Glutamatergic neuron (in vitro differentiated cells): ENCODE measurements around the gene MPL. TPM values are rescaled to one million over a fixed set of nuclear protein-coding genes. Genes with fewer than 3 reads are reported as not detected.

Experiments used
- DNase-seq: peaks from one replicate; pipeline ENCODE4 v3.0.0; 2022
- H3K27ac Mint-ChIP-seq: one replicate; pipeline ENCODE4 v1.8.0; 2020; ENCODE audit warnings: mild to moderate bottlenecking, mixed read lengths, inconsistent platforms; ENCODE audit not compliant: unreplicated experiment
- H3K27me3 Mint-ChIP-seq: one replicate; pipeline ENCODE4 v1.8.0; 2020; ENCODE audit warnings: mild to moderate bottlenecking, moderate library complexity, mixed read lengths, inconsistent platforms; ENCODE audit not compliant: unreplicated experiment
- H3K36me3 Mint-ChIP-seq: one replicate; pipeline ENCODE4 v1.8.0; 2020; ENCODE audit warnings: mild to moderate bottlenecking, mixed read lengths, inconsistent platforms; ENCODE audit not compliant: unreplicated experiment
- H3K4me1 Mint-ChIP-seq: one replicate; pipeline ENCODE4 v1.8.0; 2020; ENCODE audit warnings: mild to moderate bottlenecking, low read depth, mixed read lengths, inconsistent platforms; ENCODE audit not compliant: unreplicated experiment
- H3K4me3 Mint-ChIP-seq: one replicate; pipeline ENCODE4 v1.8.0; 2020; ENCODE audit warnings: mild to moderate bottlenecking, mixed read lengths, inconsistent platforms; ENCODE audit not compliant: unreplicated experiment
- H3K9me3 Mint-ChIP-seq: one replicate; pipeline ENCODE4 v1.8.0; 2020; ENCODE audit warnings: mild to moderate bottlenecking, moderate library complexity, mixed read lengths, inconsistent platforms; ENCODE audit not compliant: unreplicated experiment
- total RNA-seq: library from RNA; stranded (reverse); fragmentation: NEBNext Ultra II Directional; extraction: Animal tissue kit (Norgen Biotek cat#: 25700); gene quantifications from one replicate; pipeline ENCODE4 v1.2.1, GENCODE V29; 2021; ENCODE audit not compliant: unreplicated experiment
- TF ChIP-seq, protein P1 (sequence below): fragments of 200-600 bp; sonication (generic); IDR thresholded peaks from one replicate; pipeline ENCODE4 v1.5.0; 2021; ENCODE audit not compliant: partially characterized antibody, unreplicated experiment

The MPL gene
- total RNA-seq, 1 donor from 2014 or later = not detected

- Mint-ChIP-seq H3K36me3 (no peaks in the 10 kb centered on the region), H3K4me3 (peak overlapping the region; percentile 78), H3K27me3 (peaks cover 17% of the 10 kb centered on the region), H3K9me3 (peaks cover 20% of the 10 kb centered on the region), H3K27ac (peak overlapping the region; percentile 98), H3K4me1 (peaks cover 24% of the 10 kb centered on the region)
- TF ChIP-seq, protein P1, sequence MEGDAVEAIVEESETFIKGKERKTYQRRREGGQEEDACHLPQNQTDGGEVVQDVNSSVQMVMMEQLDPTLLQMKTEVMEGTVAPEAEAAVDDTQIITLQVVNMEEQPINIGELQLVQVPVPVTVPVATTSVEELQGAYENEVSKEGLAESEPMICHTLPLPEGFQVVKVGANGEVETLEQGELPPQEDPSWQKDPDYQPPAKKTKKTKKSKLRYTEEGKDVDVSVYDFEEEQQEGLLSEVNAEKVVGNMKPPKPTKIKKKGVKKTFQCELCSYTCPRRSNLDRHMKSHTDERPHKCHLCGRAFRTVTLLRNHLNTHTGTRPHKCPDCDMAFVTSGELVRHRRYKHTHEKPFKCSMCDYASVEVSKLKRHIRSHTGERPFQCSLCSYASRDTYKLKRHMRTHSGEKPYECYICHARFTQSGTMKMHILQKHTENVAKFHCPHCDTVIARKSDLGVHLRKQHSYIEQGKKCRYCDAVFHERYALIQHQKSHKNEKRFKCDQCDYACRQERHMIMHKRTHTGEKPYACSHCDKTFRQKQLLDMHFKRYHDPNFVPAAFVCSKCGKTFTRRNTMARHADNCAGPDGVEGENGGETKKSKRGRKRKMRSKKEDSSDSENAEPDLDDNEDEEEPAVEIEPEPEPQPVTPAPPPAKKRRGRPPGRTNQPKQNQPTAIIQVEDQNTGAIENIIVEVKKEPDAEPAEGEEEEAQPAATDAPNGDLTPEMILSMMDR = no peak
- DNase-seq = peak; percentile 74
These were observed 19.7 kb upstream of the MPL start for GRCh38 chr1:43317817-43318471.

DNA sequence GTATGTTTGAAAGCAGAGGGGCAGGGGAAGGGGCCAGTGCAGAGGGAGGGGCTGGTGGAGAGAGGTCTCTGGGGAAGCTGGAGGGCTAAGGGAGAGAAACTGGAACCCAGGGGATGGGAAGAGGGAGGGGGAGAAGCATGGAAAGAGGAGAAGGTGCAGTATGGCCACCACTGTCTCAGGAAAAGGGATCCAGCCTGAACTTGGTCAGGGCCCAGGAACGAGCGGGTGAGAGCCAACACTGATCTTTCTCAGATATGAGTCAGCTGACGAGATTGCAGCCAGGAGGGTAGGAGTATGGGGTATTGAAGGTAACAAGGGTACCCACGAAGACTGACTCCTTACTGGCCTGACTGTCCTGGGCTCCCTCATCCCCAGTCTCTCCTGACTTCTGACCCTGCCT is 18.8 kb upstream of the MPL start:
- TF ChIP-seq, protein P1 = no peak
- H3K36me3 Mint-ChIP-seq = no peaks in the 10 kb centered on the region
- peaks cover 20% of the 10 kb centered on the region for H3K9me3 Mint-ChIP-seq
- peaks cover 24% of the 10 kb centered on the region for H3K4me1 Mint-ChIP-seq
- no peak for DNase-seq
- H3K27me3 Mint-ChIP-seq = peaks cover 17% of the 10 kb centered on the region
- H3K4me3 Mint-ChIP-seq = no peak overlapping the region
- H3K27ac Mint-ChIP-seq = peak overlapping the region; percentile 98

DNA sequence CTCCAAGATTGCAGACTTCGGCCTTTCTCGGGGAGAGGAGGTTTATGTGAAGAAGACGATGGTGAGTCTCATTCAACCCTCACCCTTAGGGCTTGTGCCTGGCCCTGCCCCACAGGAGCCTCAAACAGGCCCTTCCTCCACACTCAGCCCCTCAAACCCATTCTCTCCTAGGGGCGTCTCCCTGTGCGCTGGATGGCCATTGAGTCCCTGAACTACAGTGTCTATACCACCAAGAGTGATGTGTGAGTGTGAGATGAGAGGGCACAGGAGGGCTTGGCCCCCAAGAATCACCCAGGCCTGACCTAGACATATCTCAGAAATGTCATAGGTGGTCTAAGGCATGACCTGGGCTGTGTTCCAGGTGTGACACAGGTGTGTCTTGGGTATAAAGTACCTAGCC is 18.3 kb upstream of the MPL start:
- TF ChIP-seq, protein P1 = no peak
- DNase-seq = no peak
- Mint-ChIP-seq H3K4me1 (peaks cover 24% of the 10 kb centered on the region), H3K27me3 (peaks cover 17% of the 10 kb centered on the region), H3K9me3 (peaks cover 19% of the 10 kb centered on the region), H3K4me3 (no peak overlapping the region), H3K27ac (peak overlapping the region; percentile 98), H3K36me3 (peaks cover 4% of the 10 kb centered on the region)

DNA sequence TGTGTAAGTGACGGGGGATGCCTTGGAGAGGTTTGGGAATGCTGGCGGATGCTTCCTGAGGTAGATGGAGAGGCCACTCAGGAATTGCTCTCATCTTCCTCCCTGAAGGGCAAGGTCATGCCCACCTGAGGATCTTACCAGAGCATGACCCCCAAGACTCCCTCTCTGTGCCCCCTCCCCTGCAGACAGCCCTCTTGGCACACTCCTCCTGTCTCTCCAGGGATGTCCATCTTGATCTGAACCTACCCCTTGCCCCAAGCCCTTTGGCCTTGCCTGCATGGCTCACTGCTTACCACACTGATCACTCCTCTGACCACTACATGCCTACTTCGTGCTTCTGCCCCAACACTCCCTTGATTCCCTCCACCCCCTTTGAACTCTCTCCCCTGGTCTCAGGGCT is 17.9 kb upstream of the MPL start:
- Mint-ChIP-seq H3K27me3 (peaks cover 16% of the 10 kb centered on the region), H3K27ac (no peak overlapping the region)

DNA sequence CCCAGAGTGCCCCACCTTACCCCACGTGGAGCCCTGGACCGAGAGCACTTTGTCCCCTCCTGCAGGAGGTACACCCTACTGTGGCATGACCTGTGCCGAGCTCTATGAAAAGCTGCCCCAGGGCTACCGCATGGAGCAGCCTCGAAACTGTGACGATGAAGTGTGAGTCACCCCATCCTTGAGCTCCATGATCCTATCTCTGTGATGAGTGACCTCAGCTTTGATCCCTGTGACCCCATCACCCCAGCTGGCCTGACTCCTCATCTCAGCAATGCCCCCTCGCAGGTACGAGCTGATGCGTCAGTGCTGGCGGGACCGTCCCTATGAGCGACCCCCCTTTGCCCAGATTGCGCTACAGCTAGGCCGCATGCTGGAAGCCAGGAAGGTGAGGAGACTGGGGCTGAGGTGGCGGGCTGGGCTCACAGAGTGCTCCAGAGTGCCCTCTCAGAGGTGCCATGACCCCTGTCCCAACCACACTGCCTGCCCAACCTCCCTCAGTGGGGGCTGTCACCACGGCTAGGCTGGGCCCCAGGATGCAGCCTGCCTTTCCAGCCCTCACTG is 16.2 kb upstream of the MPL start:
- no peak overlapping the region for H3K4me3 Mint-ChIP-seq
- H3K27ac Mint-ChIP-seq = no peak overlapping the region
- peaks cover 18% of the 10 kb centered on the region for H3K4me1 Mint-ChIP-seq
- DNase-seq = no peak
- peaks cover 21% of the 10 kb centered on the region for H3K9me3 Mint-ChIP-seq
- TF ChIP-seq, protein P1 = no peak
- peaks cover 13% of the 10 kb centered on the region for H3K27me3 Mint-ChIP-seq
- H3K36me3 Mint-ChIP-seq = peaks cover 20% of the 10 kb centered on the region

More for the DNA sequence above, 17.9 kb upstream of the MPL start:
- Mint-ChIP-seq H3K4me1 (peaks cover 24% of the 10 kb centered on the region), H3K9me3 (peaks cover 20% of the 10 kb centered on the region), H3K36me3 (peaks cover 9% of the 10 kb centered on the region), H3K4me3 (no peak overlapping the region)
- DNase-seq = no peak
- TF ChIP-seq, protein P1 = no peak
